Measurements from ENCODE around the gene OSTC.

Gene OSTC

GRCh38 chr4:108650212-108651013, at the start of gene OSTC:
OSTC (plus strand) TSS chr4:108650599; CDS start chr4:108650656, 57 bp downstream.
- Histone ChIP-seq H3K27me3 (ENCODE audit: insufficient read depth, insufficient read length) (no peaks in the 10 kb centered on the region), H3K9ac (ENCODE audit: insufficient read length, low read depth) (peak within 1 kb of the TSS; percentile 96), H3K4me3 (ENCODE audit: insufficient read length, low read depth) (peak within 1 kb of the TSS; percentile 67), H3K4me1 (ENCODE audit: insufficient read depth, insufficient read length) (no peaks in the 10 kb centered on the region), H3K36me3 (ENCODE audit: insufficient read depth, insufficient read length, low read length) (peaks cover 19% of the 10 kb centered on the region), H3K9me3 (ENCODE audit: insufficient read depth, low read length) (no peaks in the 10 kb centered on the region)
- no peak for TF ChIP-seq SUZ12 (IDR thresholded peaks at IDR 0.05; ENCODE audit: extremely low read depth, insufficient read depth, insufficient read length)
- no peak for TF ChIP-seq ZNF274 (IDR thresholded peaks at IDR 0.05; ENCODE audit: low read depth, low read length)
- TF ChIP-seq YY1 (IDR thresholded peaks at IDR 0.05; ENCODE audit: insufficient read depth, insufficient read length), result no peak
- DNase-seq (ENCODE audit: low read depth, low spot score), result peak; percentile 84

GRCh38 chr4:108601106-108601505, 49.3 kb upstream of the OSTC start:
- no peaks in the 10 kb centered on the region for H3K27me3 ChIP-seq (ENCODE audit: insufficient read depth, insufficient read length)

GRCh38 chr4:108601532-108601931, 48.9 kb upstream of the OSTC start:
- no peak for DNase-seq (ENCODE audit: low read depth, low spot score)
- Histone ChIP-seq H3K36me3 (ENCODE audit: insufficient read depth, insufficient read length, low read length) (no peaks in the 10 kb centered on the region), H3K27me3 (ENCODE audit: insufficient read depth, insufficient read length) (no peaks in the 10 kb centered on the region), H3K4me3 (ENCODE audit: insufficient read length, low read depth) (no peak overlapping the region), H3K4me1 (ENCODE audit: insufficient read depth, insufficient read length) (no peaks in the 10 kb centered on the region), H3K9me3 (ENCODE audit: insufficient read depth, low read length) (no peaks in the 10 kb centered on the region), H3K9ac (ENCODE audit: insufficient read length, low read depth) (no peak overlapping the region)
- no peak for TF ChIP-seq SUZ12 (IDR thresholded peaks at IDR 0.05; ENCODE audit: extremely low read depth, insufficient read depth, insufficient read length)
- no peak for TF ChIP-seq ZNF274 (IDR thresholded peaks at IDR 0.05; ENCODE audit: low read depth, low read length)
- no peak for TF ChIP-seq YY1 (IDR thresholded peaks at IDR 0.05; ENCODE audit: insufficient read depth, insufficient read length)

More at GRCh38 chr4:108601106-108601505, 49.3 kb upstream of the OSTC start:
- H3K4me1 ChIP-seq (ENCODE audit: insufficient read depth, insufficient read length), result no peaks in the 10 kb centered on the region
- TF ChIP-seq YY1 (IDR thresholded peaks at IDR 0.05; ENCODE audit: insufficient read depth, insufficient read length), result no peak
- no peak overlapping the region for H3K9ac ChIP-seq (ENCODE audit: insufficient read length, low read depth)
- no peak overlapping the region for H3K4me3 ChIP-seq (ENCODE audit: insufficient read length, low read depth)
- no peaks in the 10 kb centered on the region for H3K9me3 ChIP-seq (ENCODE audit: insufficient read depth, low read length)
- H3K36me3 ChIP-seq (ENCODE audit: insufficient read depth, insufficient read length, low read length), result no peaks in the 10 kb centered on the region
- no peak for DNase-seq (ENCODE audit: low read depth, low spot score)

GRCh38 chr4:108602163-108602562, 48.2 kb upstream of the OSTC start:
- no peaks in the 10 kb centered on the region for H3K27me3 ChIP-seq (ENCODE audit: insufficient read depth, insufficient read length)
- no peak overlapping the region for H3K9ac ChIP-seq (ENCODE audit: insufficient read length, low read depth)

GRCh38 chr4:108607079-108607815, 43.2 kb upstream of the OSTC start:
- no peaks in the 10 kb centered on the region for H3K9me3 ChIP-seq (ENCODE audit: insufficient read depth, low read length)
- H3K4me1 ChIP-seq (ENCODE audit: insufficient read depth, insufficient read length), result no peaks in the 10 kb centered on the region

More at GRCh38 chr4:108602163-108602562, 48.2 kb upstream of the OSTC start:
- Histone ChIP-seq H3K9me3 (ENCODE audit: insufficient read depth, low read length) (no peaks in the 10 kb centered on the region), H3K4me1 (ENCODE audit: insufficient read depth, insufficient read length) (no peaks in the 10 kb centered on the region), H3K4me3 (ENCODE audit: insufficient read length, low read depth) (no peak overlapping the region), H3K36me3 (ENCODE audit: insufficient read depth, insufficient read length, low read length) (no peaks in the 10 kb centered on the region)
- no peak for DNase-seq (ENCODE audit: low read depth, low spot score)
- TF ChIP-seq YY1 (IDR thresholded peaks at IDR 0.05; ENCODE audit: insufficient read depth, insufficient read length) (no peak), ZNF274 (IDR thresholded peaks at IDR 0.05; ENCODE audit: low read depth, low read length) (no peak), SUZ12 (IDR thresholded peaks at IDR 0.05; ENCODE audit: extremely low read depth, insufficient read depth, insufficient read length) (no peak)

GRCh38 chr4:108611365-108611764, 39.0 kb upstream of the OSTC start:
- TF ChIP-seq YY1 (IDR thresholded peaks at IDR 0.05; ENCODE audit: insufficient read depth, insufficient read length) (no peak), SUZ12 (IDR thresholded peaks at IDR 0.05; ENCODE audit: extremely low read depth, insufficient read depth, insufficient read length) (no peak), ZNF274 (IDR thresholded peaks at IDR 0.05; ENCODE audit: low read depth, low read length) (no peak)
- DNase-seq (ENCODE audit: low read depth, low spot score), result no peak
- H3K36me3 ChIP-seq (ENCODE audit: insufficient read depth, insufficient read length, low read length), result no peaks in the 10 kb centered on the region

More at GRCh38 chr4:108607079-108607815, 43.2 kb upstream of the OSTC start:
- H3K4me3 ChIP-seq (ENCODE audit: insufficient read length, low read depth), result no peak overlapping the region
- H3K36me3 ChIP-seq (ENCODE audit: insufficient read depth, insufficient read length, low read length), result no peaks in the 10 kb centered on the region
- no peaks in the 10 kb centered on the region for H3K27me3 ChIP-seq (ENCODE audit: insufficient read depth, insufficient read length)
- no peak for DNase-seq (ENCODE audit: low read depth, low spot score)
- TF ChIP-seq SUZ12 (IDR thresholded peaks at IDR 0.05; ENCODE audit: extremely low read depth, insufficient read depth, insufficient read length) (no peak), YY1 (IDR thresholded peaks at IDR 0.05; ENCODE audit: insufficient read depth, insufficient read length) (no peak), ZNF274 (IDR thresholded peaks at IDR 0.05; ENCODE audit: low read depth, low read length) (no peak)
- H3K9ac ChIP-seq (ENCODE audit: insufficient read length, low read depth), result no peak overlapping the region

DNA sequence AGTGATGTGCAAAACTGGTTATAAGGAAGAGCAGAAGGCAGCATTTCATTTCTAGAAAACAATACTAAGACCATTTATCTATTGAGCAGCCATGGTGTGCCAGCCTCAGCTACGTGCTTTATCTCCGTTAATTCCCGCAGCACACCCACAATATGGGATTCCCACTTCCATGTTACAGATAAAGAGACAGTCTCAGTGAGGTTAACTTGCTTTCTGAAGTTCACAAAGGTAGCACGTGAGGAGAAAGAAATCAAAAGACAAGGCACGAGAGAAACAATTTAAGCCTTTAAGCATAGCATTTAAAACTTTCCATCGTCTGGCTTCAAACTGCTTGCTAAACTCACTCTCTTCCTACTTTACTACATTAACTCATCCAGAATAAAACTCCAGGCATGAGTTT, 38.0 kb upstream of the OSTC start:
- Histone ChIP-seq H3K27me3 (ENCODE audit: insufficient read depth, insufficient read length) (no peaks in the 10 kb centered on the region), H3K4me1 (ENCODE audit: insufficient read depth, insufficient read length) (no peaks in the 10 kb centered on the region), H3K4me3 (ENCODE audit: insufficient read length, low read depth) (no peak overlapping the region), H3K9ac (ENCODE audit: insufficient read length, low read depth) (no peak overlapping the region), H3K9me3 (ENCODE audit: insufficient read depth, low read length) (peaks cover 11% of the 10 kb centered on the region), H3K36me3 (ENCODE audit: insufficient read depth, insufficient read length, low read length) (no peaks in the 10 kb centered on the region)
- TF ChIP-seq YY1 (IDR thresholded peaks at IDR 0.05; ENCODE audit: insufficient read depth, insufficient read length), result no peak
- TF ChIP-seq SUZ12 (IDR thresholded peaks at IDR 0.05; ENCODE audit: extremely low read depth, insufficient read depth, insufficient read length), result no peak
- no peak for TF ChIP-seq ZNF274 (IDR thresholded peaks at IDR 0.05; ENCODE audit: low read depth, low read length)
- DNase-seq (ENCODE audit: low read depth, low spot score), result no peak

More at GRCh38 chr4:108611365-108611764, 39.0 kb upstream of the OSTC start:
- H3K27me3 ChIP-seq (ENCODE audit: insufficient read depth, insufficient read length), result no peaks in the 10 kb centered on the region
- H3K9ac ChIP-seq (ENCODE audit: insufficient read length, low read depth), result no peak overlapping the region
- H3K4me3 ChIP-seq (ENCODE audit: insufficient read length, low read depth), result no peak overlapping the region
- H3K9me3 ChIP-seq (ENCODE audit: insufficient read depth, low read length), result peaks cover 11% of the 10 kb centered on the region
- no peaks in the 10 kb centered on the region for H3K4me1 ChIP-seq (ENCODE audit: insufficient read depth, insufficient read length)

All from NT2/D1 (cell line).